ENCODE data around the gene LDHAL6A.
"Not testable (repeated sequence)": the region's sequence is repeated elsewhere in the genome, so short reads cannot be mapped to it uniquely, and the experiment has no call there.

LDHAL6A gene

DNA sequence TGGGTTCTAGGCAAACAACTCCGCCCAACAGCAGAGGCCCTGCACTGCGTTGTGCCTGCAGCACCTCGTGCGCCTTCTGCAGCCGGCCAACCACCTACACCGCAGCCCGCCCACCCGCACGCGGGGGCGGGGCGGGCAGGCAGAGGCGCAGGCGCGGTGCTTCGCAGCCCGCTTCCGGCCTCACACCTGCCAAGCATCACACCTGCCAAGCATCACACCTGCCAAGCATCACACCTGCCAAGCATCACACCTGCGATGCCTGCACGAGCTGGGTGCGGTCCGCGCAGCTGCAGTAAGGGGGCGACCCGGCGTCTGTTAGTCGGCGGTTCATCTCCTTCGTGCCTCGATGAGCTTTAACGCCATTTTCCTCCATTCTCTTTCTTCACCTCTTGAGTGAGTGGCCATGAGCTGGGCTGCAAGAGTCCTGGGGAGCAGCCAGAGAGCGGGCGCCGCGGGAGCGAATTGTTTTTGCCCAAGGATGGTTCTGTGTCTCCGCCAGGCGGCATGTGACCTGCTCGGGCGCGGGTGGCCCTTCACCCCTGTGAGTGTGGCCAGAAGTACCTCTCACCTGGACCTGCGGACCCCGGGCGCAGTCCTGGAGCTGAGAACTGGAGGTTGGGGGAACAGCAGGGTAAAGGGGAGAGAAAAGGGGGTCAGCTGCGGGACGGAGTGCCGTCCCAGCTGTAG, at the start of gene LDHAL6A:
LDHAL6A (plus strand) TSS at position 171 of the 687 bp plus-strand sequence. CDS start 825 bp downstream, outside the sequence.
- DNase-seq = no peak

GRCh38 chr11:18407400-18407799, 48.3 kb upstream of the LDHAL6A start:
- DNase-seq = not testable (repeated sequence)

DNA sequence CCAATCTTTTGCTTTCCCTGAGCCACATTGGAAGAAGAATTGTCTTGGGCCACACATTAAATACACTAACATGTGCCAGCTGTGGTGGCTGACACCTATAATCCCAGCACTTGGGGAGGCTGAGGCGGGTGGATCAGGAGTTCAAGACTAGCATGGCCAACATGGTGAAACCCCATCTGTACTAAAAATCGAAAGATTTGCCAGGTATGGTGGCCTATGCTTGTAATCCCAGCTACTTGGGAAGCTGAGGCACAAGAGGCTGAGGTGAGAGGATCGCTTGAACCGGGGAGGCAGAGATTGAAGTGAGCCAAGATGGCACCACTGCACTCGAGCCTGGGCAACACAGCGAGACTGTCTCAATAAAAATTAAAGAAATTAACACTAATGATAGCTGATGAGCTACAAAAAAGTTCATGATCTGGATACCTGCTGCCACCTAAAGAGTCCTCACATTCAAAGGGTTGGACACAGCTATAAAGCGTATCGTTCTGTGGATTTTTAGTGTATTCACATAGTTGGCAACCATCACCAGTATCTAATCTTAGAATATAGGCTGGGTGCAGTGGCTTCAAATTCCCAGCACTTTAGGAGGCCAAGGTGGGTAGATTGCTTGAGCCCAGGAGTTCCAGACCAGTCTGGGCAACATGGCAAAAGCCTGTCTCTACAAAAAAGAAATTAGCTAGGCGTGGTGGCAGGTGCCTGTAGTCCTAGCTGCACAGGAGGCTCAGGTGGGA, 46.9 kb upstream of the LDHAL6A start:
- no peak for DNase-seq

DNA sequence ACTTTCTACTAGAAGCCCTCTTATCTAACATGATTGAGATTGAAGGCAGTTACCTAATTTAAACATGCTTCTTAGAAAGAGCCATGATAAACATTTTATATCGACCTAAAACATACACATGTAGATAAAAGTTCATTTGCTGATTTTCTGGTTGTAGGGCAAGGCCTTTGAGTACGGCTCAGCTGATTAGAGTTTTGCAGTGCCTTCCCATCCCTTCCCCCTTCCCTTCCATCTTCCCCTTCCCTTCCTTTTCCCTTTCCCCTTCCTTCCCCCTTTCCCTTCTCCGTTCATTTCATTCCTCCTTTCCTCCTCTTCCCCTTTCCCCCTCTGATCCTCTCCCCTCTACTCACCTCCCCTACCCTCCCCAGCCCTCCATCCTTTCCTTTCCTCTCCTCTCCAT, 39.2 kb upstream of the LDHAL6A start:
- DNase-seq = no peak

GRCh38 chr11:18419040-18419439, 36.6 kb upstream of the LDHAL6A start:
- no peak for DNase-seq

GRCh38 chr11:18420067-18420466, 35.6 kb upstream of the LDHAL6A start:
- no peak for DNase-seq

DNA sequence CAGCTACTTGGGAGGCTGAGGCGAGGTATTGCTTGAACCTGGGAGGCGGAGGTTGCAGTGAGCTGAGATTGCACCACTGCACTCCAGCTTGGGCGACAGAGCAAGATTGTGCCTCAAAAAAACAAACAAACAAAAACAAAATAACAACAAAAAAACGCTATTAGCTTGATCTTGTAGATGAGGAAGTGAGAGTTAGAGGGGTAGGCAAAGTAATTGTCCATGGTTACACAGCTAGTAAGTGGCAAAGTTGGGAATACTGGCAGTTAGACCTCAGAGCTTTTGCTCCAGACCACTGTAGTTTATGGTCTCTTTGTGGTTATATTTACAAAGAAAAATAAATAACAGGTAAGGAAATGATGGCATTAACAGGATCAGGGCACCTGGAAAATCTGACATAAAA, 28.4 kb upstream of the LDHAL6A start:
- no peak for DNase-seq

GRCh38 chr11:18429332-18429731, 26.3 kb upstream of the LDHAL6A start:
- no peak for DNase-seq

GRCh38 chr11:18438691-18439090, 17.0 kb upstream of the LDHAL6A start:
- no peak for DNase-seq

DNA sequence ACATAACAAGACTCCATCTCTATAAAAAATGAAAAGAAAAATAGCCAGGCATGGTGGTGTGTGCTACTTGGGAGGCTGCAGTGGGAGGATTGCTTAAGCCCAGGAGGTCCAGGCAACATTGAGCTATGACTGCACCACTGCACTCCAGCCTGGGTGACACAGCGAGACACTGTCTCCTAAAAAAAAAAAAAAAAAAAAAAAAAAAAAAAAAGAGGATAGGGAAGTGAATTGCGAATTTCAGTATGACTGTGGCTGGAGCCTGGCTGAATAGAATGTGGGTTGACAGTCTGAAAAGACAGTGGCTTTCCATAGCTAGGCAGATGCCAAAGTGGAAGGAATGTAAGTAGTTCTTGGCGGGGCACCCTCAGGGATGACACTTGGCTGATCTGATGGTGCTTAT, 6.4 kb upstream of the LDHAL6A start:
- DNase-seq = no peak

DNA sequence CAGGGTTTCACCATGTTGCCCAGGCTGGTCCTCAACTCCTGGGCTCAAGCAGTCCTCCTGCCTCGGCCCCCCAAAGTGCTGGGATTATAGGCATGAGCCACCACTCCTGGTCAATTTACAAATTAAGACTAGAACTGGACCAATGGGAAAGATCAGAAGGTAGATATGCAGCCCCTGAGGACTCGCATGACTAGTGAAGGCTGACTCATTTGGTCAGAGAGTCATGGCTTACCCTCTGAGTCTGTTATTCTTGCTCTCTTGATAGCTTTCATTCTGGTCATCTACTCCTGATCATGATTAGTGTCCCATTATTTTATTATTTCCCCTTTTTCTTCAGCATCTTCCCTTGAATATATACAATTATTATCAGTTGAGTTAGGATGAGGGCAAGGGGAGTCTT, 2.7 kb upstream of the LDHAL6A start:
- DNase-seq = no peak

GRCh38 chr11:18457450-18457849, 1.8 kb downstream of the LDHAL6A start:
- no peak for DNase-seq

DNA sequence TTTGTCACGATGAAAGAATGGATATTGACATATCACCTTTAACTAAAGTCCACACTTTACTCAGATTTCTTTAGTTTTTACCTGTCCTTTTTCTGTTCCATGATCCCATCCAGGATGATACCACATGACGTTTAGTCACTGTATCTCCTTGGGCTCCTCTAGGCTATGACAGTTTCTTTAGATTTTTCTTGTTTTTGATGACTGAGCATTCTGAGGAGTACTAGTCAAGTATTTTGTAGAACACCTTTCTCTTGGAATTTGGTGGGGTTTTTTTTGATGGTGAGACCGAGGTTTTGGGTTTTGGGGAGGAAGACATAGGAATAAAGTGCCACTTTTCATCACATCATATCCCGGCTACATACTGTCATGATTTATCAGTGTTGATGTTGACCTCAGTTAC, 4.0 kb downstream of the LDHAL6A start:
- DNase-seq = no peak

DNA sequence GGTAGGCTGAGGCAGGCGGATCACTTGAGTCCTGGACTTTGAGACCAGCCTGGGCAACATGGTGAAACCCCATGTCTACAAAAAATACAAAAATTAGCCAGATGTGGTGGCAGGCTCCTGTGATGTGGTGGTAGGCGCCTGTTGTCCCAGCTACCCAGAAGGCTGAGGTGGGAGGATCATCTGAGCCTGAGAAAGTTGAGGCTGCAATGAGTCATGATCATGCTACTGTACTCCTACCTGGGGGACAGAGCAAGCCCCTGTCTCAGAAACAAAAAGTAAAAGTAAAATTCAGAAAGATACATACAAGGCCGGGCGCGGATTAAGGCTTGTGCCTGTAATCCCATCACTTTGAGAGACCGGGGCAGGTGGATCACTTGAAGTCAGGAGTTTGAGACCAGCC, 6.3 kb downstream of the LDHAL6A start:
- DNase-seq = no peak

DNA sequence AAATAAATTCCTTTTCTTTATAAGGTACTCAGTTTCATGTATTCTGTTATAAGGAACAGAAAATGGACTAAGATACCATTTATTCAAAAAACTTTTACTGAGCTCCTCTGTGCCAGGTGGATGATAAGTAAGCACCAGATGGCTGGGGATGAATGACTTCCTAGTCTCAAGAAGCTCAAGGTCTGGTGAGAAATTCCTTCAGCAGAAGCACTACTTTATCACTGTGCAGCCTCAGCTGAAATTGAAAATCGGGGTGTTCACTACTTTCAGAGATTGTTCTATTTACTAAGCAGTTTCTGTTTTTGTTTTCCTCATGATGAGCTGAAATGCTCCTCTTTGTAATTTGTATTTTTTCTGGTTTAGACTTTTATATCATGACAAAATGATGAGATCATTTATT, 7.8 kb downstream of the LDHAL6A start:
- no peak for DNase-seq

DNA sequence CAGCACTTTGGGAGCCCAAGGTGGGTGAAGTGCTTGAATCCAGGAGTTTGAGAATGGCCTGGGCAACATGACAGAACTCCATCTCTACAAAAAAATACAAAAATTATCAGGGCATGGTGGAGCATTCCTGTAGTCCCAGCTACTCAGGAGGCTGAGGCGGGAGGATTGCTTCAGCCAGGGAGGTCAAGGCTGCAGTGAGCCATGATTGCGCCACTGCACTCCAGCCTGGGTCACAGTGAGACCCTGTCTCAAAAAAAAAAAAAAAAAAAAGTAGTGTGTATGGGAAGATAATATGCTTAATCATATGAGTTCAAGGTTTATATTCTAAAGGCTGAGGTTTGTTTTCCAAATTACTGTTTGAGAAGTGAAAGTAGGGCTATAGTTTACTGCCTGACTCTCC, 10.7 kb downstream of the LDHAL6A start:
- no peak for DNase-seq

DNA sequence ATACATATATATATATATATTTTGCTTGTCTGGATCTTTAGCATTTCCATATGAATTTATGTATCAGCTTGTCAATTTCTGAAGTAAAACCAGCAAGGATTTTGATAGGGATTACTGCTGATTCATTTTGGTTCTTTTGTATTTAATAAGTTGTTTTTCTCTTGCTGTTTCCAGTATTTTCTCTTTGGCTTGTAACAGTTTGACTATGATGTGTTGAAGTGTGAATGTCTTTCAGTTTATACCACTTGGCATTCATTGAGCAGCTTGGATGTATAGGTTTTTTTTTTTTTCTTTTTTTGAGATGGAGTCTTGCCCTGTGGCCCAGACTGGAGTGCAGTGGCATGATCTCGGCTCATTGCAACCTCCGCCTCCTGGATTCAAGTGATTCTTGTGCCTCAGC, 12.4 kb downstream of the LDHAL6A start:
- peak; percentile 56 for DNase-seq

GRCh38 chr11:18468961-18469360, 13.3 kb downstream of the LDHAL6A start:
- DNase-seq = peak; percentile 66

GRCh38 chr11:18471995-18472394, 16.3 kb downstream of the LDHAL6A start:
- peak; percentile 74 for DNase-seq

DNA sequence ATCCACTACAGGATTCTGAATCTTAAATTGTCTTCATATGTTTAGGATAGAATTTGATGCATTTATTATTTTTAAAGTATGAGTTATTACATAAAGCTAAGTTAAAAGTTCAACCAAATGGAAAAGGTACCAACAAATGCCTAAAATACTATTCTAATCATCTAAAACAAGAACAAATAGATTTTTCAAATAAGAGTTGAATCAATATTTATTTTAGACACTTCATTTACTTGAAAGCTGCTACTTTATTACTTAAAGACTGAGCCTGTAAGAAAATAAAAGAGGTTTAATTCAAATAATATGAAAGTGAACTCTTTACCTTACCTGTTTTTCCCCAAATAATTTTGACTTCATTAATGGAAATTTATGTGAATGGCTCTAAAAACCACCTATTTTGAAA, 16.9 kb downstream of the LDHAL6A start:
- DNase-seq = no peak

DNA sequence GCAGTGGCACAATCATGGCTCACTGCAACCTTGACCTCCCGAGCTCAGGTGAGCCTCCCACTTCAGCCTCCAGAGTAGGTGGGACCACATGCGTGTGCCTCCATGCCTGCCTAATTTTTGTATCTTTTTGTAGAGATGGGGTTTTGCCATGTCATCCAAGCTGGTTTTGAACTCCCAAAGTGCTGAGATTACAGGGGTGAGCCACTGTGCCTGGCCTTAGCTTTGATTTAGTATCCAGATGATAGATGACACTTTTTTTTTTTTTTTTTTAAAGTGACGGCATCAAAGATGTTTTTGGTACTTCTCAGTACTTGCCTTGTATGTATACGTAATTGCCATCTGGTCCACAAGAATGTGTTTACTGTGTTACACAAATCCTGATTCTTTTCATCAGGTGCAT, 23.4 kb downstream of the LDHAL6A start:
- DNase-seq = no peak

DNA sequence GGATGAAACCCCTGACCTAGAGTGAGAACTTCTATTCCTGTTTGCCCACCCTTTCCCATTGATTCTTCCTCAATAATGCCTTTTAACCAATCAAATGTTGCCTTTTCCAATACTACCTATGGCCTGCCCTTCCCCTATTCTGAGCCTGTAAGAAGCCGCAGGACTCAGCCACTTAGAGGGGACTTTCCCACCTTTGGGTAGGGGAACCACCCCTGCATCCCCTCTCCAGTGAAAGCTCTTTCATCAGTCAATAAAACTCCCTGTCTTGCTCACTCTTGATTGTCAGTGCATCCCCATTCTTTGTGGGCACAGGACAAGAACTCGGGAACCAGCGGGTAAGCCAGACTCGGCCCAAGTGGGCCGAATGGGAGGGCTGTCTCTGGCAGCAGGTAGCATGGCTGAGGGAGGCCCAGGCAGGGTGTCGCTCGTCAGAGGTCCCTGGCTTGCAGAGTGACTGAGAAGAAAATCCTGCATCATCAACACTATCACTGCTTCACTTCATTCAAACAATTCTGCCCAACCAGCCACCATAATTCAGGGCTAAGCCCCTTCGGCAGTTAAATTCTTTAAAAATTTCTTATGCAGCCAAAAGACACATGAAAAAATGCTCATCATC, 30.4 kb downstream of the LDHAL6A start:
- DNase-seq = peak; percentile 8

GRCh38 chr11:18490319-18490718, 34.7 kb downstream of the LDHAL6A start:
- no peak for DNase-seq

All from activated CD4-positive, alpha-beta T cell treated with anti-CD3 and anti-CD28 coated beads, Interleukin-2, amount 50 U/mL, for 16 hours (primary cell).